BE2C (cell line): Measurements from ENCODE around the gene ARSD. TPM values are rescaled to one million over a fixed set of nuclear protein-coding genes. Genes with fewer than 3 reads are reported as not detected.
"Not testable (repeated sequence)": the region's sequence is repeated elsewhere in the genome, so short reads cannot be mapped to it uniquely, and the experiment has no call there.

Experiments used
- DNase-seq: peaks from one replicate; pipeline ENCODE4 v3.0.0-alpha.2; 2020
- H3K27me3 ChIP-seq: fragments of 250-450 bp; sonication (Bioruptor Pico); 2 replicates; pipeline ENCODE4 v1.5.1; 2020; ENCODE audit warnings: mild to moderate bottlenecking
- H3K36me3 ChIP-seq: fragments of 250-450 bp; sonication (Bioruptor Pico); 2 replicates; pipeline ENCODE4 v1.5.1; 2020; ENCODE audit warnings: mild to moderate bottlenecking
- H3K4me1 ChIP-seq: fragments of 250-450 bp; sonication (Bioruptor Pico); 2 replicates; pipeline ENCODE4 v1.5.1; 2020
- H3K4me3 ChIP-seq: 2 replicates; pipeline ENCODE4 v1.5.1; 2011; ENCODE audit warnings: low read depth, low read length
- H3K9me3 ChIP-seq: fragments of 250-450 bp; sonication (Bioruptor Pico); 2 replicates; pipeline ENCODE4 v1.5.1; 2020
- CTCF ChIP-seq: IDR thresholded peaks from 2 replicates; pipeline ENCODE4 v1.5.1; 2012; ENCODE audit warnings: mild to moderate bottlenecking, low read depth, low read length
- polyA plus RNA-seq: library from polyadenylated mRNA; unstranded; fragments of >200 nt; gene quantifications from one replicate; pipeline ENCODE4 v1.2.1, GENCODE V29; 2012; ENCODE audit warnings: low read depth, missing spikeins; ENCODE audit not compliant: insufficient read length, insufficient read depth

Gene ARSD
- 4.2 TPM for polyA plus RNA-seq

- Histone ChIP-seq H3K27me3 (no peaks in the 10 kb centered on the region), H3K9me3 (no peaks in the 10 kb centered on the region), H3K4me1 (no peaks in the 10 kb centered on the region), H3K4me3 (peak within 1 kb of the TSS; percentile 53), H3K36me3 (no peaks in the 10 kb centered on the region)
- DNase-seq: peak; percentile 51
- TF ChIP-seq CTCF: no peak
Observed at GRCh38 chrX:2928583-2929434, at the start of gene ARSD. Gene ARSD (minus strand): TSS chrX:2929339. CDS start chrX:2929275, 64 bp downstream.

GRCh38 chrX:2978639-2979038 is 49.5 kb upstream of the ARSD start:
- not testable (repeated sequence) for DNase-seq, H3K36me3 ChIP-seq, H3K27me3 ChIP-seq, H3K9me3 ChIP-seq, H3K4me1 ChIP-seq, H3K4me3 ChIP-seq

GRCh38 chrX:2974961-2975360 is 45.8 kb upstream of the ARSD start:
- H3K9me3 ChIP-seq: no peaks in the 10 kb centered on the region
- no peaks in the 10 kb centered on the region for H3K27me3 ChIP-seq
- H3K4me1 ChIP-seq: no peaks in the 10 kb centered on the region
- no peak overlapping the region for H3K4me3 ChIP-seq
- TF ChIP-seq CTCF: no peak
- H3K36me3 ChIP-seq: no peaks in the 10 kb centered on the region
- DNase-seq: no peak

GRCh38 chrX:2972391-2972790 is 43.3 kb upstream of the ARSD start:
- TF ChIP-seq CTCF: no peak
- Histone ChIP-seq H3K36me3 (no peaks in the 10 kb centered on the region), H3K4me1 (no peaks in the 10 kb centered on the region), H3K4me3 (no peak overlapping the region), H3K27me3 (no peaks in the 10 kb centered on the region), H3K9me3 (no peaks in the 10 kb centered on the region)
- no peak for DNase-seq

GRCh38 chrX:2969021-2969420 is 39.9 kb upstream of the ARSD start:
- DNase-seq: no peak
- Histone ChIP-seq H3K9me3 (no peaks in the 10 kb centered on the region), H3K36me3 (no peaks in the 10 kb centered on the region), H3K27me3 (no peaks in the 10 kb centered on the region), H3K4me3 (no peak overlapping the region), H3K4me1 (no peaks in the 10 kb centered on the region)
- no peak for TF ChIP-seq CTCF

GRCh38 chrX:2967998-2968909 is 39.1 kb upstream of the ARSD start:
- TF ChIP-seq CTCF: no peak
- H3K9me3 ChIP-seq: no peaks in the 10 kb centered on the region
- H3K4me1 ChIP-seq: no peaks in the 10 kb centered on the region
- DNase-seq: no peak
- no peaks in the 10 kb centered on the region for H3K36me3 ChIP-seq
- H3K27me3 ChIP-seq: no peaks in the 10 kb centered on the region
- no peak overlapping the region for H3K4me3 ChIP-seq
